Uterus (tissue), 4 donors: ENCODE measurements around the gene ATP6V0A4. TPM values are rescaled to one million over a fixed set of nuclear protein-coding genes. Genes with fewer than 3 reads are reported as not detected.
"Not testable (repeated sequence)": the region's sequence is repeated elsewhere in the genome, so short reads cannot be mapped to it uniquely, and the experiment has no call there.

Source experiments
- DNase-seq, 2 donors: peaks; one replicate each; pipeline ENCODE4 v3.0.0-alpha.2; 2019 to 2020
- H3K27ac ChIP-seq, 2 donors: fragments of 200-600 bp; sonication (generic); 1 replicate in 1 of 2; 2 replicates in 1 of 2; pipeline ENCODE4 v1.5.1; 2016 to 2018
- H3K27me3 ChIP-seq, 2 donors: fragments of 200-600 bp; sonication (generic); one replicate each; pipeline ENCODE4 v1.5.1; 2018 to 2019; ENCODE audit warnings: control low read depth in 1 of 2
- H3K36me3 ChIP-seq, 2 donors: fragments of 200-600 bp; sonication (generic); one replicate each; pipeline ENCODE4 v1.5.1; 2019; ENCODE audit warnings: control low read depth in 1 of 2
- H3K4me1 ChIP-seq, 2 donors: fragments of 200-600 bp; sonication (generic); one replicate each; pipeline ENCODE4 v1.5.1; 2018 to 2019; ENCODE audit warnings: control low read depth in 1 of 2
- H3K4me3 ChIP-seq, 2 donors: fragments of 200-600 bp; sonication (generic); 1 replicate in 1 of 2; 2 replicates in 1 of 2; pipeline ENCODE4 v1.5.1; 2018 to 2019; ENCODE audit warnings: mild to moderate bottlenecking in 1 of 2
- H3K9me3 ChIP-seq, 2 donors: fragments of 200-600 bp; sonication (generic); one replicate each; pipeline ENCODE4 v1.5.1; 2019; ENCODE audit warnings: control low read depth in 1 of 2
- CTCF ChIP-seq, 4 experiments: fragments of 200-600 bp in 2 of 4; fragments of 450-650 bp in 2 of 4; sonication (generic) in 2 of 4; IDR thresholded peaks; one replicate each; pipeline ENCODE4 v1.5.1; 2016 to 2019; ENCODE audit warnings: antibody characterized with exemption in 4 of 4, mild to moderate bottlenecking in 2 of 4, moderate library complexity in 1 of 4
- POLR2A ChIP-seq, 2 donors: fragments of 450-650 bp; IDR thresholded peaks; one replicate each; pipeline ENCODE4 v1.6.1; 2016; ENCODE audit warnings: antibody characterized with exemption in 2 of 2, mild to moderate bottlenecking in 1 of 2, moderate library complexity in 1 of 2
- intact Hi-C: fragments of 100-400 bp; cut with DNase I; formaldehyde crosslinking; loops from one replicate; pipeline ENCODE4 v1.15.1; 2023; ENCODE audit warnings: low total_unique reads
- total RNA-seq, 4 donors: library from RNA; depleted of rRNA in 3 of 4; stranded (reverse); fragments of >200 nt in 3 of 4; gene quantifications; one replicate each; pipeline versions ENCODE4 v1.1.0 to v1.2.4, GENCODE V29; 2014 to 2023
- donor health status: DM: yes; HTN: yes; CAD: no.

Gene ATP6V0A4
- total RNA-seq, 4 donors from 2014 or later = not detected

DNA sequence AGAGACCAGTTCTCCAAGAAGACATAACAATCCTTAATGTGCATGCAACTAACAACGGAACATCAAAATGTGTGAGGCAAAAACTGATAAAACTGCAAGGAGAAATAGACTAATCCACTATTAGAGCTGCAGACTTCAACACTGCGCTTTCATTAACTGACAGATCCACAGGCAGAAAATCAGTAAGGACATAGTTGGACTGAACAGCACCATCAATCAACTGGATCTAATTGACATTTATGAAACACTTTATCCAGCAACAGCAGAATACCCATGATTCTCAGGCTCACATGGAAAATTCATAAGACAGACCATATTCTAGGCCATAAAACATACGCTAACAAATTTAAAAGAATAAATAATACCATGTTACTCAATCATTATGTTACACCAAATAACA lies 21.6 kb upstream of the ATP6V0A4 start:
- Histone ChIP-seq H3K9me3 (no peaks in the 10 kb centered on the region), H3K36me3 (no peaks in the 10 kb centered on the region)
- TF ChIP-seq POLR2A (IDR thresholded peaks at IDR 0.05) (no peak), CTCF (IDR thresholded peaks at IDR 0.05) (no peak)

GRCh38 chr7:138816650-138817049 lies 18.7 kb upstream of the ATP6V0A4 start:
- no peak for DNase-seq
- Histone ChIP-seq H3K27me3 (no peaks in the 10 kb centered on the region), H3K36me3 (no peaks in the 10 kb centered on the region), H3K4me3 (no peak overlapping the region), H3K4me1 (no peaks in the 10 kb centered on the region), H3K27ac (no peak overlapping the region), H3K9me3 (no peaks in the 10 kb centered on the region)
- intact Hi-C loops = no loop called here
- TF ChIP-seq POLR2A (IDR thresholded peaks at IDR 0.05) = no peak
- no peak for TF ChIP-seq CTCF (IDR thresholded peaks at IDR 0.05)

More for the DNA sequence above, 21.6 kb upstream of the ATP6V0A4 start:
- intact Hi-C loops = no loop called here
- H3K4me3 ChIP-seq = no peak overlapping the region
- DNase-seq = no peak
- no peaks in the 10 kb centered on the region for H3K4me1 ChIP-seq
- no peak overlapping the region for H3K27ac ChIP-seq
- H3K27me3 ChIP-seq = no peaks in the 10 kb centered on the region

- no peak for DNase-seq
- no peaks in the 10 kb centered on the region for H3K27me3 ChIP-seq
- intact Hi-C loops = no loop called here
- H3K27ac ChIP-seq = no peak overlapping the region
- H3K36me3 ChIP-seq = no peaks in the 10 kb centered on the region
- TF ChIP-seq CTCF (IDR thresholded peaks at IDR 0.05) (no peak), POLR2A (IDR thresholded peaks at IDR 0.05) (no peak)
- H3K4me1 ChIP-seq = no peaks in the 10 kb centered on the region
- no peaks in the 10 kb centered on the region for H3K9me3 ChIP-seq
- no peak overlapping the region for H3K4me3 ChIP-seq
Observed at GRCh38 chr7:138814816-138815332, 16.9 kb upstream of the ATP6V0A4 start.

- Histone ChIP-seq H3K4me3 (no peak overlapping the region), H3K4me1 (no peaks in the 10 kb centered on the region), H3K27me3 (no peaks in the 10 kb centered on the region), H3K27ac (no peak overlapping the region), H3K9me3 (no peaks in the 10 kb centered on the region), H3K36me3 (no peaks in the 10 kb centered on the region)
- no peak for DNase-seq
- TF ChIP-seq POLR2A (IDR thresholded peaks at IDR 0.05) (no peak), CTCF (IDR thresholded peaks at IDR 0.05) (no peak)
- intact Hi-C loops = no loop called here
Observed at GRCh38 chr7:138813945-138814344, 15.9 kb upstream of the ATP6V0A4 start.

DNA sequence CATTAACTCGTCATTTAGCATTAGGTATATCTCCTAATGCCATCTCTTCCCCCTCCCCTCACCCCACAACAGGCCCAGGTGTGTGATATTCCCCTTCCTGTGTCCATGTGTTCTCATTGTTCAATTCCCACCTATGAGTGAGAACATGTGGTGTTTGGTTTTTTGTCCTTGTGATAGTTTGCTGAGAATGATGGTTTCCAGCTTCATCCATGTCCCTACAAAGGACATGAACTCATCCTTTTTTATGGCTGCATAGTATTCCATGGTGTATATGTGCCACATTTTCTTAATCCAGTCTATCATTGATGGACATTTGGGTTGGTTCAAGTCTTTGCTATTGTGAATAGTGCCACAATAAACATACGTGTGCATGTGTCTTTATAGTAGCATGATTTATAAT lies 13.3 kb upstream of the ATP6V0A4 start:
- H3K4me3 ChIP-seq, H3K36me3 ChIP-seq, H3K27me3 ChIP-seq, H3K9me3 ChIP-seq, H3K27ac ChIP-seq, H3K4me1 ChIP-seq, DNase-seq, intact Hi-C loops: not testable (repeated sequence)

GRCh38 chr7:138809346-138809745 lies 11.3 kb upstream of the ATP6V0A4 start:
- no peaks in the 10 kb centered on the region for H3K27me3 ChIP-seq
- TF ChIP-seq CTCF (IDR thresholded peaks at IDR 0.05) (no peak), POLR2A (IDR thresholded peaks at IDR 0.05) (no peak)
- H3K36me3 ChIP-seq = no peaks in the 10 kb centered on the region
- no peak overlapping the region for H3K4me3 ChIP-seq
- intact Hi-C loops = no loop called here
- no peak overlapping the region for H3K27ac ChIP-seq
- no peaks in the 10 kb centered on the region for H3K4me1 ChIP-seq
- DNase-seq = no peak
- H3K9me3 ChIP-seq = no peaks in the 10 kb centered on the region
